Fibroblast of skin of left biceps (primary cell): ENCODE measurements around the gene TMEM127.
A peak's percentile ranks its signal among the peaks of the same experiment; 100 is the strongest.
"Not testable (repeated sequence)": the region's sequence is repeated elsewhere in the genome, so short reads cannot be mapped to it uniquely, and the experiment has no call there.

Experiments used
- DNase-seq, 2 experiments: peaks; one replicate each; pipeline ENCODE4 v3.0.0-alpha.2; 2013; ENCODE audit warnings: low read depth in 2 of 2

TMEM127 gene, protein sequence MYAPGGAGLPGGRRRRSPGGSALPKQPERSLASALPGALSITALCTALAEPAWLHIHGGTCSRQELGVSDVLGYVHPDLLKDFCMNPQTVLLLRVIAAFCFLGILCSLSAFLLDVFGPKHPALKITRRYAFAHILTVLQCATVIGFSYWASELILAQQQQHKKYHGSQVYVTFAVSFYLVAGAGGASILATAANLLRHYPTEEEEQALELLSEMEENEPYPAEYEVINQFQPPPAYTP

GRCh38 chr2:96265840-96266679 lies at the start of gene TMEM127, which contains the start of gene CIAO1:
TSS of gene TMEM127 (minus strand) at chr2:96265997. CDS start at chr2:96265381, 616 bp downstream.
TSS of gene CIAO1 (plus strand) at chr2:96266225. CDS start at chr2:96266351, 126 bp downstream.
- DNase-seq: peak; percentile 91 to 93

DNA sequence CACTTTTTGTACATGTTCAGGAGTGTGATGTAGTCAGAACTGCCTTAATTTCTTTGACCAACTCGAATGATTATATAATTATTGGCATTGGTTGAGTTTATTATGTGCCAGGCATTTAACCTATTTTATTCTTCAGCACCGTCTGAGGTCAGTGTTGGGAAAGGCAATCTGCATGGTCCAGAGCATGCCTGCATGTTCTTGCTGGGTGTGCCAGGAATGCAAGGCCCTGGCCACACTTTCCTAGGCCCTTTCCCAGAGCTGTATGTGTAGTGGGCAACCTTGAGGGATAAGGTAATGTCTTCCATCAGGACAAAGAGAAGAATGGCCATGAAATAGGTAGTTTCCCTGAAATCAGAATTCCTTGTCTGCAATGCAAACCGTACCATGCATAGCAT lies 49.2 kb upstream of the TMEM127 start:
- DNase-seq: no peak

- no peak for DNase-seq
These were observed 42.5 kb upstream of the TMEM127 start for GRCh38 chr2:96308248-96308647.

- no peak for DNase-seq
These were observed 40.6 kb upstream of the TMEM127 start for GRCh38 chr2:96306370-96306769.

- no peak for DNase-seq
These were observed 40.1 kb upstream of the TMEM127 start for GRCh38 chr2:96305979-96306308.

DNA sequence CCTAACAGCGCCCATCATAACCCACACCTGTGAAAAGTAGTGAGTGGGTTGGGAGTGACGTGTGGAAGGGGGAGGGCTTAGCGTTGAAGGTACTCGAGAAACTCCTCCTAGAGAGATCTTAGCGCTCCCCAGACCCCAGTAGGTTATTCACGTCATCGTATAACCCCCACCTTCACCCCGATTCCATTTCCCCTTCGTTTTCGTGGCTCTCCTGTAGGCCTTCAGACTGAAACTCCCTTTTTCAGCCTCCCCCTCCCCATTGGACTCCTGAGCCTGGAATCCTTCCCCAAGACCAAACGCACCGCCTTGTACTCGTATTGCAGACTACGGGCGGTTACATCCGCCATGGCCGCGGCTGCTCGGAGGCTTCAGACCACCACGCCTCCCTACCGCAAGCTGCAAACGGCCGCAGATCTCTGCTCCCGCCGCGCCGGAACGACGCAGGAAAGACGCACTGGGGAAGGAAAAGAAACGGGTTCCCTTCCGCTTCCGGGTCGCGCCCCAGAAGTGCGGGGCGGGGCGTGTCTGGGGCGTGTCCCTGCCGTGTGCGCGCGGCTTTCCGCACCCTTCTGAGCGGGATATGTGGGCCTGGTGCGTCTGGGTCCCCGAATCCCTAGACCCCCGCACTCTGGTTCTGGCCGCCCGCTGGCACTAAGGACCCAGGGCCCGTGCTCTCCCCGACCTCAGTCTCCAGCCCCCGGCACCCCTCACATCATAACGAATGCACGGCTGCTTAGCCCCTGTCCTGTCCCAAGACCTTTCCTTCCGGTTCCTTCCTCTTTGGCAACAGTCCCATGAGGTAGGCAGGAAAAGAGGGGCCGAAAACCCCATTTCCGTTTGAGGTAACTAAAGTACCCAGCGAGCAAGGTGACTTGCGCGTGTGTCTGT lies 39.5 kb upstream of the TMEM127 start, which contains the start of gene SNRNP200:
TSS of gene SNRNP200 (minus strand) at position 456 of the 888 bp plus-strand sequence. CDS start at position 347, 109 bp downstream.
- DNase-seq: peak; percentile 49 to 52

GRCh38 chr2:96304606-96305005 lies 38.8 kb upstream of the TMEM127 start:
- no peak for DNase-seq

DNA sequence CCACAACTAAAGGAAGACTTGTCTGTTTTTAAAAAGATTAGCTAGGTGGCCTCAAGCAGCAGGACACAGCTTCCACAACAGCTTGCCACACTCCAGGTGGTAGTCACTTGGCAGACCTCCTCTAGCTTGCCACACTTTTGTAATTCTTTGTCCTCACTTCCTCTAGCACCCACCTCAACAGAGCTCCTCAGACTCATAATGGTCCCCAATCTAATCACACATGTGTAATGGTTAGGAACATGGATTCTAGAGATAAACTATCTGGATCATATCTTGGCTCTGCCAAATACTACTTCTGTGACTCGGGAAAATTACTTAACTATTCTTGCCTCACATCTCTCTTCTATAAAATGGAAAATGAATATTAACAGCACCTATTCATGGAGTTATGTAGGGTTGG lies 36.1 kb upstream of the TMEM127 start:
- no peak for DNase-seq

DNA sequence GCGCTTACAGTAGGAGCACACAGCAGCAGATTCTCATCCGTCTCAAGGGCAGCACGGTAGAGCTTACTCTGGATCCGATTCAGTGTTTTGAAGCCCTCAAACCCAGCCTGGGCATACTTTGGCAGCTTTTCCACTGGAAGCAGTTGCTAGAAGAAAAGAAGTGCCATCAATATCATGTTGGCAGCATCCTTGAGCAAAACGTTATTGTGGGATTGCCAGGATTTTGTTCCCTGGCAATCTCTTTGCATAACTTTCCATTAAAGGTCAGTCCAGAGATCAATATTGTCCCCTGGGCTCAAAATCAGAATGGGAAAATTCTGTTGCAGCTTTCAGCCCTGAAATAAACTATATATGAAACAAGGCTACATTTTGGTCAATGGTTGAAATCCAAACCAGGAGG lies 31.1 kb upstream of the TMEM127 start:
- DNase-seq: no peak

DNA sequence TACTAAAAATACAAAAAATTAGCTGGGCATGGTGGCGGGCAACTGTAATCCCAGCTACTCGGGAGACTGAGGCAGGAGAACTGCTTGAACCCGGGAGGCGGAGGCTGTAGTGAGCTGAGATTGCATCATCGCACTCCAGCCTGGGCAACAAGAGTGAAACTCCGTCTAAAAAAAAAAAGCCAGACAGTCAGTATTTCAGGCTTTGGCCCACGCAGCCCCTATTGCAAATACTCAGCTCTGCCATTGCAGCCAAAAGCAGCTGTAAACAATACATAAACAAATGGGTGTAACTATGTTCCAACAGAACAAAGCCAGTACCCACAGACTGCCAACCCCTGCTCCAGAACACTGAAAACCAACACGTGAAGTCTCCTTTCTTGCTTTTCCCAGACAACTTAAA lies 28.5 kb upstream of the TMEM127 start:
- DNase-seq: not testable (repeated sequence)

- no peak for DNase-seq
These were observed 26.0 kb upstream of the TMEM127 start for GRCh38 chr2:96291751-96292150.

DNA sequence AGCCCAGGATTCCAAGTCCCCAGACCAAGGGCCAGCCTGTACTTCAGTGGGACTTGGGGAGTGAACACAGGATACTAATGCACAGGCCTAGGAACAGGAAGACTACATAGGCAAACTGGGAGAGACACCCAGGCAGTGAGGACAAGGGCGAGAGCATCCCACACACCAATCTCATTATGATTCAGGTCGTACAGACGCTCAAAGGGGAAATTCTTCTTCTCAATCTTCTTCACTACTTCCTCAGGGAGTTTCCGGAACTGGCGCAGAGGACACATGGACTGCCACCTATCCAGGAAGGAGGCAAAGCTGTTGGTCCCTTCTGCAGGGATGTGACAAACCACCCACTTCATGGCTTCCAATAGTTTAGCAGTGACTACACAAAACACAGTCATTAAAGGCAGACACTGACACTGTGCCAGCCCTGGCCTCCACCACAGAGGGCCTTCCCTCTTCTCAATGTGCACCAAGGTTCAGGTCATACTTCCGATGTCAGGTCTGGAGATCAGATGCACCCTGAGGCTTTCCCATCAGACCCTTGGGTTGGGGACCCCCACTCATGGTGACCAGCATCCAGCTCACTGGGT lies 21.6 kb upstream of the TMEM127 start:
- no peak for DNase-seq

GRCh38 chr2:96276787-96277499 lies 11.1 kb upstream of the TMEM127 start:
- no peak for DNase-seq

DNA sequence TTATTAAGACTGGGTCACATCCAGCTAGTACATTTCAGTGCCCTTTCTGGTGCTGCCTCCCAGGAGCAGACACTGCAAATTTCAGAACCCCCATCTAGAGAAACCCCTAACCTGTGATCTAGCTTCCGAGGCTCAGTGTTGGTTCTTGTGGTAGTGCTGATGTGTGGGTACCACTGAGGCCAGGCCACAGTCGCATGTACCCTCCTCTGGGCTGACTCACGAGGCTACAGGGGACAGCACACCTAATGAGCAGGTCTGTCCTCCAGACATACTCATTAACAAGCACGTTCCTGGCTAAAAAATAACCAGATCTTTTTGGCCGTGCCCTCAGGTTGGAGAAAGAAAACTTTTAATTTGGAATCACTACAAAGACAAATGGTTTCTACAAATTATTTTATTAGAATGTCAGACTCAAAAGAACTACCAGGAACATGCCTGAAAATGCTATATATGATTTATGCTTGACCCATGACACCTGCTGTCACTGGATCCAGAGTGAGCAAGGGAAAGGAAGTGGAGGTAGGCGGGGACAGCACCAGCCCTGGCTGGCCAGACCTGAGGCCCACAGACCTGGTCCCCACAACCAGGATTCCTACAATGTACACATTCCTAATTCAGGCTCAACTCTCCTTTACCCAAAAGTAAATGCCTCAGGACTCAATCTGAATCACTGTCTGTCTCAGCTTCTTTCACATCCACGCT lies 8.7 kb upstream of the TMEM127 start:
- no peak for DNase-seq

GRCh38 chr2:96273763-96274162 lies 8.0 kb upstream of the TMEM127 start:
- no peak for DNase-seq

GRCh38 chr2:96271995-96272394 lies 6.2 kb upstream of the TMEM127 start:
- DNase-seq: no peak

DNA sequence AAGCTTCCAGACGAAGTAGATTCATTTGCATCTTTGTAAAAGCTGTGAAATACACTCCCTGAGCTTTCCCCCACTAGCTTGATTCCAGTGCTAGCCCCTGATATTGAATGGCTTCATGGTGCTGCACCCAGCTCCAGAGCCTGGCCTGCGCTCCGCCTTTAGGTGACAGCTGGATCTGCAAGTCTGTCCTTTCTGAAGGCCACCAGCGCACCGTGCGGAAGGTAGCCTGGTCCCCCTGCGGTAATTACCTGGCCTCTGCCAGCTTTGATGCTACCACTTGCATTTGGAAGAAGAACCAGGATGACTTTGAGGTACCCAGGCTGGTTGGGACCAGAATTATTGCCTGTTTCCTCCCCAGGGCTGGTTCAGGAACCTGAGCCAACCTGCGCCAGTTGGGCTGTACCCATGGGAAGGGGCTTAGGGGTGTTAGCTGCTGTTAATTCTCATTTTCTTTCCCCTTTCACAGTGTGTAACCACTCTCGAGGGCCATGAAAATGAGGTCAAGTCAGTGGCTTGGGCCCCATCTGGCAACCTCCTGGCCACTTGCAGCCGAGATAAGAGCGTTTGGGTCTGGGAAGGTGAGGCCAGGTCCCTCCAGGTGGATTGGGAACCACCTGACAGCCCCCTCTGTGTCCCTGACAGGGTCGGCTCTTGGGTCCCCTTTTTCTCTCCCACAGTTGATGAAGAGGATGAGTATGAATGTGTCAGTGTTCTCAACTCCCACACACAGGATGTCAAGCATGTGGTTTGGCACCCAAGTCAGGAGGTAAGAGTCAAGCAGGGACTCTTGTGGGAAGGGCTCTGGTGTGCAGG lies 1.6 kb upstream of the TMEM127 start:
- DNase-seq: no peak

- DNase-seq: no peak
These were observed 403 bp downstream of the TMEM127 start for GRCh38 chr2:96265349-96265839.

DNA sequence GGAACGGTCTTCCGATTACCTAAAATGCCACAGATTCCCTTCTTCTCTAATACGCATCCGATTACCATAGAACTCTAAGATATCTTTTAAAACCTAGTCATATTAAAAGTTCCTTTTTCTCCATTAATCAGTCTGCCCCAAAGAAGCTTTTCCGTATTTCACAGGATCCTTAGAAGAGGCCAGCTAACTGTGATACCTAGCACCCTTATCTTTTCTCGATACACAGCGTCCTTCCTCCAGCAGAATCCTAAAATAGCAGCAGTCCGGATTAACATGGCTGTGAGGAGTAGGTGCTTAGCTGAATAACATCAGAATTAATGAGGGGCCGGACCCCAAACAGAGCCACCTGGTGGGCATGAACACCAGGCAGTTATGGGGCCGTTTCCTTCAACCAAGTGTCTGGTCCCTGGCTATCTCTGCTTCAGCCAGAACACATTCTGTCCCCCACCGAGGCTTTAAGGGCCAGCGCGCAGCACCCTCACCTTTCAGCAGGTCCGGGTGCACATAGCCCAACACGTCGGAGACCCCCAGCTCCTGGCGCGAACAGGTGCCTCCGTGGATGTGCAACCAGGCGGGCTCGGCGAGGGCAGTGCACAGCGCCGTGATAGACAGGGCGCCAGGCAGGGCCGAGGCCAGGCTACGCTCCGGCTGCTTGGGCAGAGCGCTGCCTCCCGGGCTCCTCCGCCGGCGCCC lies 995 bp downstream of the TMEM127 start:
- DNase-seq: no peak
